Brain pericyte (primary cell): ENCODE measurements around the gene PPP1R16B.
"Not testable (repeated sequence)": the region's sequence is repeated elsewhere in the genome, so short reads cannot be mapped to it uniquely, and the experiment has no call there.

Source experiments
- DNase-seq: peaks from one replicate; pipeline ENCODE4 v3.0.0-alpha.2; 2012; ENCODE audit warnings: low read depth, low spot score

Gene PPP1R16B

GRCh38 chr20:38791940-38792339 lies 13.6 kb upstream of the PPP1R16B start:
- no peak for DNase-seq

- DNase-seq = not testable (repeated sequence)
Observed at GRCh38 chr20:38794057-38794456, 11.4 kb upstream of the PPP1R16B start.

DNA sequence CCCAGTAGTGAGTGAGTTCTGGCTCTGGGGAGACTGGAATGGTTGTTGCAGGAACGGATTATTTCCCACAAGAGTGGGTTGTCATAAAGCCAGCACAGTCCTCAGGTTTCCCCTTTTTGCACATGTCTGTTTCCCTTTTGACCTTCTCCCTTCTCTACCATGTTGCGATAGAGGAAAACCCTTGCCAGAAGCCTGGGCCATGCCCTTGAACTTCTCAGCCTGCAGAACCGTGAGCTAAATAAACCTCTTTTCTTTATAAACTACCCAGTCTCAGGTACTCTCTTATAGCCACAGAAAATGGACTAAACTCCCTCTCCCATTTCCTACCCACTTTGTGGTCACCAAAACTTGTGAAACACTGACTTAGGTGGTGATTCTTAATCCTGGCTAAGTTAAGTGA lies 7.2 kb upstream of the PPP1R16B start:
- no peak for DNase-seq

- no peak for DNase-seq
Observed at GRCh38 chr20:38799203-38799602, 6.3 kb upstream of the PPP1R16B start.

DNA sequence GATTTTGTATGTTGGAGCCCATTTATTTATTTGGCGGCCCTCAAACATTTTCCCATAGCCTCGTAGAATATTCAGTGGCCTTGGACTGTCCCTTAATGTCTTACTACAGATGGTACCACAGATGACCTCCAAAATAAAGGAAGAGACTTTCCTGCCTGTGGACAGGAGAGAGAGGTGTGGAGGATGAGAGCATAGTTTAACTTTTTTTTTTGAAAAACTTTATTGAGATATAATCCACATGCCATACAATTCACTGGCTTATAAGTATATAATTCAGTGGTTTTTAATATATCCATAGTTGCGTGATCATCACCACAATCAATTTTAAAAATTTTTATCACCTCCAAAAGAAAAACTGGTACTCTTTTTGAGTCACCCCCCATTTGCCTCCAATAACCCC lies 4.6 kb upstream of the PPP1R16B start:
- no peak for DNase-seq

- DNase-seq = no peak
Observed at GRCh38 chr20:38804221-38804620, 1.3 kb upstream of the PPP1R16B start.

GRCh38 chr20:38804682-38805501 lies 605 bp upstream of the PPP1R16B start:
- DNase-seq = no peak

DNA sequence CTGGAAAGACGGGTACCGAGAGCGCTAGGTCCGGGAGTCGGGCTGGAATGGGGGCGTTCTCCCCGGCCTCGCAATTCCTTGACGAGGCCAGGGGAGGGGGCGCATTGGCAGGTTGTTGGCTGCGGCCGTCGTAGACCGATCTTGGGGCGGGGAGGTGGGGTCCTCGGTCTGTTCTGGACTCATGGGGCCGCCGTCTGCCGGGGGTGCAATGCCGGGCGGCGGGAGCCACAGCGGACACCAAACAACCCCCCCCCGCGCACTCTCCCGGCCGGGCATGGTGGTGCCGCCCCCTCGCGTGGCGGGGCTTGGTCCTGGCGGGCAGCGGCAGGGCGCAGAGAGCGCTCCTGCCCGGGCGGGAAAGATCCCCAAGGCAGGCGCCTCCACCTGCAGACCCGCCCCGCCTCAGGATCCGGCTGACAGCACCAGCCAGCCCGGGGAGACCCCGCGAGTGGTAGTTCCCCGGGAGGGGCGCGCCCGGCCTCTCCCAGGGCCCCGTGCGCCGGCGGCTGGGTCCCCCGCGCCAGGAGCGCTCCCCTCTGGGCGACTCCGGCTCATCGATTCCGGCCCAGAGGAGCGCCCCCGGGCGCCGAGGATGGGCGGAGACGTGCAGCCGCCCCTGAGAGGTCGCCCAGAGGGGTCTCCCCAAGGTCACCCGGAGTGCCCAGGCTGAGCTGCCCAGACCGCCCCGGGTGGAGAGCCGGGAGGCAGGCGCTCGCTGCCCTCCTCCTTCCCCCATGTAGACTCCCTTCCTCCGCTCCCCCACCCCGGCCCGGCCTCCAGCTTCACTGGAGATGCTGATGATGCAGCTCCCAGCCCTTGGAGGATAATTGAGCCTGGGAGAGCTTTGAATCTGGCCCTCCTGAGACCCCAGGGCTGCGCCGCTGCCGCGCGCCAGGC lies 709 bp downstream of the PPP1R16B start:
- DNase-seq = no peak

DNA sequence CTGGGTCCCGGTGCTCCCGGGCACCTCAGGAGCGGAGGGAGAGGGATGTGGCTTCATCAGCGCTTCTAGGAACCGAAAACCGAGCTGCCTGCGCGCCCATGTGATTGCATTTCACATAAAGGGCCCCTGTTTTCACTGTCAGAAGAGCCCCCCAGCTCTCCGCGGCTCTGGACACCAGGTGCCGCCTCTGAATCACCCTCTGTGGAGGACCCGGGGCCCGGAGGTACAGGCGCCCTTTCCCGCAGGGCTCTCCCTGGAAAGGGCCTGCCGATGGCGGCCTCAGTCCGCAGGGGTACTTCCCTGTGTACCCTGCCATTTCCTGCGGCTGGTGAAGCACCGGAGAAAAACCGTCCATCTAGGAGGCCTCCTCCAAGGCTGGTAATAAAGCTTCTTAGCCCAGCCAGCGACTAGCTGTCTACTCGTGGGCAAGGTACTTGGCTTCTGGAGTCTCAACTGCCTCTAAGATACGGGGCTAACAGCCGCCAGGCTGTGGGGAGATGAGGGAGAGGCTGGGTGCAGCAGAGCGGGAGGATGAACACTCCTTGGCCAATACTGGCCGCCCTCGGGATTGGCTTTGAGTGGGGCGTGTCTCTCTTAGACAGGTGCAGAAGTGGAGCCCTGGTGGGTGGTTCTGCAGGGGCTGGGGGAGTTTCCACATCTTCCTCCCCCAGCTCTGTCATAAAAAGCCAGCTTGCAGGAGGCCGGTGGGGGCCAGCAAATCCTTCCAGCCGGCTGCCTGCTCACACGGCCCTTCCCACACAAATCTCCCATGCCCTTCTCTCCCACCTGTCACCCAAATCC lies 1.6 kb downstream of the PPP1R16B start:
- no peak for DNase-seq

- DNase-seq = no peak
Observed at GRCh38 chr20:38809942-38810341, 4.4 kb downstream of the PPP1R16B start.

DNA sequence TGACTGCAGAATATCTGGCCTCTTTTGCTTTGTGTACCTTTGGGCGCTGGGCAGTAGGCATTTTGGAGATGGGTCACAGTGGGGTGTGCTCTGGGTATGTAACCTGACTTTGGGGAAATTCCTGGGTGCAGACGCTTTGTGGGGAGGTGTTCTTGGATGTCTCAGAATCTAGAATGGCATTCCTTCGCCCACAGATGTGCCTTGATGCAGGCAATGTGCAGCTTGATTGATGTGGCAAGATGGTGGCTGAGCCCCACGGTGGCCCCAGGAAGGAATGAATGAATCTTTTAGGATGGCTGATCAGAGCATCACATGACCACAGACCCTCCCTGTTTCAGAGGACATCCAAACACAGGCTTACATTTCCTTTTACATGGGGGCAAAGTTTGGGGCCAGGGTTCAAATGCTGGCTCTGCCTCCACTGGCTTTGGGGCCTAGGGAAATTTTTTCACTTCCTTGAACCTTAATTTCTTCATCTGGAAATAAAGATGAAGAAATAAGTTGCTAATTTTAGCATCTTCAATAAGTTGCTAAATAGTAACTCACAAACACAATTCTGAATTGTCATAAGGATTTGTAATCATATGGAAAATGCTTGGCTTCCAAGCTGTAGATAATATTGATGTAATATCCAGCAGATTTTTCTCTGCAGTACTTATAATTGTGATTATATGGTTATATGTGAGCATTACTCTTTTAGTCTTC lies 5.6 kb downstream of the PPP1R16B start:
- DNase-seq = no peak

DNA sequence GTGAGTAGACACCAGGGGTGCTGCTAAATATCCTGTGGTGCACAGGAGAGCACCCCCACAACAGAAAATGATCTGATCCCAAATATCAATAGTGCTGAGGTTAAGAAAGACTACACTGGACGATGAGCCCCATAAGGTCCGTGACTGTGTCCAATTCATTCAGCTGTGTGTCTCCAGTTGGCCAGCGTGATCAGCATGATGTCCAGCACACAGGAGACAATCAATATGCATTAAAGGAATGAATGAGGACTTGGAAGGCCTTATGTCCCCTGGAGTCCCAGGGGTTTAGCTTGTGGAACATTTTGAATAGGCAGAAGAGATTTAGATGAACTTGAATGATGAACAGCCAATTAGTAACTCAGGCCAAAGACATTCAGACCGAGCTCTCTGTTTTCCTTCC lies 6.3 kb downstream of the PPP1R16B start:
- DNase-seq = no peak

- DNase-seq = no peak
Observed at GRCh38 chr20:38812182-38812581, 6.7 kb downstream of the PPP1R16B start.

- DNase-seq = no peak
Observed at GRCh38 chr20:38812709-38813573, 7.4 kb downstream of the PPP1R16B start.

DNA sequence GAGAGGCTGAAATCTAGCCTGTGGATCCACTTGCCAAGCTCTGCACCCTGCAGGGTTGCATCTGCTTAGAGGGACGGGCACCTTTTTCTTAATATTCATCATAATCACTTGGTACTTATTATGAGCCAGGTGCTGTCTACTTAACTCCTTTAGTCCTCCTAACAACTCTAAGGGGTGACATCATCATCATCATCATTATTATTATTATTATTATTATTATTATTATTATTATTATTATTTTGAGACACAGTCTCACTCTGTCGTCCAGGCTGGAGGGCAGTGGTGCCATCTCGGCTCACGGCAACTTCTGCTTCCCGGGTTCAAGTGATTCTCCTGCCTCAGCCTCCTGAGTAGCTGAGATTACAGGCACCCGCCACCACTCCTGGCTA lies 8.1 kb downstream of the PPP1R16B start:
- DNase-seq = not testable (repeated sequence)

DNA sequence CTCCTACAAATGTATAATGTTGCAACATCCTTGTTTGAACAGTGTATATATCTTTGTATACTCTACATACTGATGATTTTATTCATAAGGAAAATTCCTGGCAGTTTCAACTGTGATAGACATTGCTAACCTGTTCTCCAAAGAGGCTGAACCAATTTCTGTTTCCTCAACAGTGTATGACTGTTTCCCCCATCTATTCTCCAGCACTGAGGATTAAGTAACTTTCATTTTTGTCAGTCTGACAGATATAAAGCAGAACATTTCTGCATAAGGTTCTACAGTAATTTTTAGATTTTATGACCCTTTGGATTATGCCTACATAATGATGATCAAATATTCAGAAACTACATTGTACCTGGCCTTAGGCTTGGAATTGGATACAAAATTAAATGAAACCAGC lies 9.9 kb downstream of the PPP1R16B start:
- DNase-seq = no peak

- DNase-seq = no peak
Observed at GRCh38 chr20:38818113-38819065, 12.9 kb downstream of the PPP1R16B start.

DNA sequence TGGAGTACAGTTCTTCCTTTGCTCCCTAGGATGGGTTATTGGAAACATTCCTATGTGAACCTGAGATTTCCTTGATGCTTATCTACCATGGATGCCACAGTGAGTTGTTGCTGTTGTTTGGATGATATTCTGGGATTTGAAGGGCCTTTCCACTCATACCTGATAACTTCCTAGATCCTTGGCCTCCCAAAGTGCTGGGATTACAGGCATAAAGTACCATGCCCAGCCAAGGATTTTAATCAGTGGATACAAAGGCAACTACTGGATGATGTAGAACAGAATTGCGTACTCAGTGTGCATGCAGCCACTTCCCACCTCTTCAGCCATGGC lies 20.0 kb downstream of the PPP1R16B start:
- no peak for DNase-seq

DNA sequence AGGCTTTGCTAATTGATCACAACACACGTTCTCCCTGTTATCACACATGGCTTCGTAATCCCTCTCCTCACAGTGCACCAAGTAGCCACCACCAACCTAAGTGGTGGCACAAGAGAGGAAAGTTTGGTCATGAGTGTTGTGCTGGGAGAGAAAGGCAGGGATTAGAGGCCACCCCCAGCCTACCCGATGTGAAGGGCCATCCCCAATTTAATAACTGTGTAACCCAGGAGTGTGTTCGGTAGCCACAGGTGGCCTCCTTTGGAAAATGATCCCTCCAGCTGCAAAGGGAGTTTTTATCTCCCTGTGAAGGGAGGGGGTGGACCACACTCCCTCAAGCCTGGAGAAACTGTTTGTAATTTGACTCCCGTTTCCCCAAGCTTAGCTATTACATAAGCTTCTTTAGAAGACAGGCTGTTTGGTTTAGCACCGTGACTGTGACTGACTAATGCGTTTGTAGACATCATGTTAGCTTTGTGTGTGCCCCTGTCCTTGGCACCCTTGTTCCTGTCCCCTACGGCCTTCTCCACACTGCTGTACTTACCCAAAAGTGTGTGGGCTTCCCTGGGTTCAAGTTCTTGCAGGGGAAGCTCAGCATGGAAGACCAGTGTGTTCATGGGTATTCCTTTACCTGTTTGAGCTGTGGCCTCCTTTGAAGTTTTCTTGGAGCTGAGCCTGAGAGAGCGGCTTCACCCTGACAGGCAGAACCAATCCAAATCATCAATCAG lies 20.6 kb downstream of the PPP1R16B start:
- no peak for DNase-seq
